ENCODE data around the gene GOLGA6L22.
"Not testable (repeated sequence)": the region's sequence is repeated elsewhere in the genome, so short reads cannot be mapped to it uniquely, and the experiment has no call there.

The GOLGA6L22 gene

GRCh38 chr15:22458603-22459002, at the start of gene GOLGA6L22:
Gene GOLGA6L22 (plus strand): TSS chr15:22458903. CDS start chr15:22458994, 91 bp downstream.
- not testable (repeated sequence) for DNase-seq

GRCh38 chr15:22417288-22417687, 41.4 kb upstream of the GOLGA6L22 start:
- DNase-seq: not testable (repeated sequence)

- DNase-seq: not testable (repeated sequence)
Observed at GRCh38 chr15:22417795-22418194, 40.9 kb upstream of the GOLGA6L22 start.

- not testable (repeated sequence) for DNase-seq
Observed at GRCh38 chr15:22418212-22418611, 40.5 kb upstream of the GOLGA6L22 start.

- not testable (repeated sequence) for DNase-seq
Observed at GRCh38 chr15:22418666-22419065, 40.0 kb upstream of the GOLGA6L22 start.

GRCh38 chr15:22420340-22420739, 38.4 kb upstream of the GOLGA6L22 start:
- DNase-seq: not testable (repeated sequence)

- not testable (repeated sequence) for DNase-seq
Observed at GRCh38 chr15:22429426-22429825, 29.3 kb upstream of the GOLGA6L22 start.

- not testable (repeated sequence) for DNase-seq
Observed at GRCh38 chr15:22431687-22432086, 27.0 kb upstream of the GOLGA6L22 start.

- DNase-seq: not testable (repeated sequence)
Observed at GRCh38 chr15:22494490-22495113, 35.9 kb downstream of the GOLGA6L22 start.

- not testable (repeated sequence) for DNase-seq
Observed at GRCh38 chr15:22497200-22497599, 38.5 kb downstream of the GOLGA6L22 start.

GRCh38 chr15:22498220-22498925, 39.7 kb downstream of the GOLGA6L22 start:
- not testable (repeated sequence) for DNase-seq

- DNase-seq: not testable (repeated sequence)
Observed at GRCh38 chr15:22502272-22502671, 43.6 kb downstream of the GOLGA6L22 start.

- not testable (repeated sequence) for DNase-seq
Observed at GRCh38 chr15:22506959-22507358, 48.3 kb downstream of the GOLGA6L22 start.

- not testable (repeated sequence) for DNase-seq
Observed at GRCh38 chr15:22516140-22516539, 57.4 kb downstream of the GOLGA6L22 start.
